Mucosa of descending colon (tissue), 3 donors: Measurements from ENCODE around the gene PRXL2C. TPM values are rescaled to one million over a fixed set of nuclear protein-coding genes. Genes with fewer than 3 reads are reported as not detected.

Source experiments
- ATAC-seq: fragments of 200-7000 bp; cut with Tn5 transposase; one replicate; pipeline ENCODE4 v1.9.1; 2020; ENCODE audit warnings: mild to moderate bottlenecking, moderate library complexity
- DNase-seq, 3 donors: peaks; one replicate each; pipeline ENCODE4 v3.0.0-alpha.2; 2020
- H3K36me3 ChIP-seq: fragments of 200-600 bp; one replicate; pipeline ENCODE4 v1.8.0; 2021; ENCODE audit warnings: low read depth, mild to moderate bottlenecking
- H3K4me1 ChIP-seq: fragments of 200-600 bp; one replicate; pipeline ENCODE4 v1.8.0; 2021; ENCODE audit warnings: low read depth, mild to moderate bottlenecking
- H3K4me3 ChIP-seq: fragments of 200-600 bp; one replicate; pipeline ENCODE4 v1.8.0; 2021; ENCODE audit warnings: mild to moderate bottlenecking
- H3K9me3 ChIP-seq: fragments of 200-600 bp; one replicate; pipeline ENCODE4 v1.8.0; 2021; ENCODE audit warnings: mild to moderate bottlenecking
- CTCF ChIP-seq: fragments of 200-600 bp; IDR thresholded peaks from one replicate; pipeline ENCODE4 v1.8.0; 2022; ENCODE audit warnings: antibody characterized with exemption, mild to moderate bottlenecking
- intact Hi-C, 2 donors: fragments of 100-400 bp; cut with DNase I in 1 of 2; cut with micrococcal nuclease in 1 of 2; formaldehyde crosslinking; loops; one replicate each; pipeline versions ENCODE4 v1.11.0 to v1.11.1; 2022; cut with DNase I, micrococcal nuclease
- total RNA-seq, 3 donors: library from RNA; stranded (reverse); fragmentation: NEBNext Ultra II Directional in 2 of 3; extraction: Animal tissue kit (Norgen Biotek cat#: 25700) in 2 of 3; gene quantifications; one replicate each; pipeline versions ENCODE4 v1.2.1 to v1.2.4, GENCODE V29; 2021 to 2023
- donor health status: DM: no; HTN: no; CAD: no; lungs with moderate emphysema.
- donor health status: DM: no; HTN: no; CAD: no.
- donor health status: DM: no; HTN: yes; CAD: no.

The PRXL2C gene
- total RNA-seq, 3 donors from 2014 or later: 2.5 to 15.1 (median 8.8) TPM

GRCh38 chr9:96654450-96655197, 493 bp downstream of the PRXL2C start:
- no peaks in the 10 kb centered on the region for H3K9me3 ChIP-seq
- intact Hi-C loops: no loop called here
- TF ChIP-seq CTCF: no peak
- ATAC-seq (peak; percentile 87), DNase-seq (peak; percentile 77 to 87 (median 85))
- H3K4me3 ChIP-seq: peak overlapping the region; percentile 40
- H3K36me3 ChIP-seq: no peaks in the 10 kb centered on the region
- H3K4me1 ChIP-seq: peaks cover 9% of the 10 kb centered on the region

- DNase-seq (no peak), ATAC-seq (no peak)
- no peaks in the 10 kb centered on the region for H3K36me3 ChIP-seq
- no peaks in the 10 kb centered on the region for H3K9me3 ChIP-seq
- intact Hi-C loops: no loop called here
- TF ChIP-seq CTCF: no peak
- H3K4me1 ChIP-seq: peaks cover 4% of the 10 kb centered on the region
- H3K4me3 ChIP-seq: no peak overlapping the region
Measured at GRCh38 chr9:96651626-96652025, 3.5 kb downstream of the PRXL2C start.

- TF ChIP-seq CTCF: no peak
- Histone ChIP-seq H3K9me3 (no peaks in the 10 kb centered on the region), H3K36me3 (no peaks in the 10 kb centered on the region), H3K4me1 (peaks cover 4% of the 10 kb centered on the region), H3K4me3 (no peak overlapping the region)
- DNase-seq (no peak), ATAC-seq (no peak)
- intact Hi-C loops: no loop called here
Measured at GRCh38 chr9:96649620-96650324, 5.3 kb downstream of the PRXL2C start.

- no peaks in the 10 kb centered on the region for H3K36me3 ChIP-seq
- no peak overlapping the region for H3K4me3 ChIP-seq
- H3K4me1 ChIP-seq: peaks cover 2% of the 10 kb centered on the region
- no peaks in the 10 kb centered on the region for H3K9me3 ChIP-seq
- ATAC-seq (peak; percentile 28), DNase-seq (no peak)
- intact Hi-C loops: no loop called here
- no peak for TF ChIP-seq CTCF
Measured at GRCh38 chr9:96646081-96646991, 8.8 kb downstream of the PRXL2C start.

GRCh38 chr9:96644137-96644536, 11.0 kb downstream of the PRXL2C start:
- peak; percentile 98 for ATAC-seq
- Histone ChIP-seq H3K4me1 (peaks cover 2% of the 10 kb centered on the region), H3K4me3 (no peak overlapping the region), H3K36me3 (no peaks in the 10 kb centered on the region), H3K9me3 (no peaks in the 10 kb centered on the region)
- intact Hi-C loops: no loop called here
- no peak for DNase-seq
- no peak for TF ChIP-seq CTCF
